ENCODE measurements around the gene KREMEN1.

The KREMEN1 gene

GRCh38 chr22:29112121-29112520 is 39.3 kb downstream of the KREMEN1 start:
- ChIA-PET CTCF (interaction anchor here (0.7 to 2.3 kb wide), 5 partner anchors 9 to 77 kb away, joined by 3 to 11 read pairs (median 3); no protein-coding TSS in a partner anchor), POLR2A (interaction anchor here (0.8 to 1.1 kb wide), 2 partner anchors 18 to 78 kb away, joined by 3 read pairs; no protein-coding TSS in a partner anchor)
- TF ChIP-seq CTCF (IDR thresholded peaks at IDR 0.05; ENCODE audit: insufficient read depth, low read length, missing control alignments), result no peak
- H3K4me3 ChIP-seq (ENCODE audit: low read depth, low read length), result no peak overlapping the region
- no peak for DNase-seq (ENCODE audit: low read depth, low spot score)

- TF ChIP-seq CTCF (IDR thresholded peaks at IDR 0.05; ENCODE audit: insufficient read depth, low read length, missing control alignments), result no peak
- ChIA-PET CTCF (interaction anchor here (0.7 to 2.3 kb wide), 4 partner anchors 12 to 77 kb away, joined by 3 to 11 read pairs (median 4); no protein-coding TSS in a partner anchor), POLR2A (interaction anchor here (1.1 kb wide), 1 partner anchor 19 kb away, joined by 3 read pairs; no protein-coding TSS in a partner anchor)
- no peak overlapping the region for H3K4me3 ChIP-seq (ENCODE audit: low read depth, low read length)
- no peak for DNase-seq (ENCODE audit: low read depth, low spot score)
These were observed 39.8 kb downstream of the KREMEN1 start for GRCh38 chr22:29112681-29113080.

GRCh38 chr22:29113319-29113718 is 40.5 kb downstream of the KREMEN1 start:
- no peak for DNase-seq (ENCODE audit: low read depth, low spot score)
- TF ChIP-seq CTCF (IDR thresholded peaks at IDR 0.05; ENCODE audit: insufficient read depth, low read length, missing control alignments), result no peak
- ChIA-PET CTCF (interaction anchor here (0.9 to 2.3 kb wide), 3 partner anchors 41 to 78 kb away, joined by 3 to 11 read pairs (median 5); no protein-coding TSS in a partner anchor), POLR2A (no interaction called here)
- no peak overlapping the region for H3K4me3 ChIP-seq (ENCODE audit: low read depth, low read length)

- POLR2A ChIA-PET, result no interaction called here
- no peak for TF ChIP-seq CTCF (IDR thresholded peaks at IDR 0.05; ENCODE audit: insufficient read depth, low read length, missing control alignments)
- H3K4me3 ChIP-seq (ENCODE audit: low read depth, low read length), result no peak overlapping the region
- no peak for DNase-seq (ENCODE audit: low read depth, low spot score)
- CTCF ChIA-PET, result interaction anchor here (1.2 to 2.3 kb wide), 3 partner anchors 40 to 74 kb away, joined by 3 to 11 read pairs (median 5); no protein-coding TSS in a partner anchor
These were observed 41.6 kb downstream of the KREMEN1 start for GRCh38 chr22:29114392-29114791.

DNA sequence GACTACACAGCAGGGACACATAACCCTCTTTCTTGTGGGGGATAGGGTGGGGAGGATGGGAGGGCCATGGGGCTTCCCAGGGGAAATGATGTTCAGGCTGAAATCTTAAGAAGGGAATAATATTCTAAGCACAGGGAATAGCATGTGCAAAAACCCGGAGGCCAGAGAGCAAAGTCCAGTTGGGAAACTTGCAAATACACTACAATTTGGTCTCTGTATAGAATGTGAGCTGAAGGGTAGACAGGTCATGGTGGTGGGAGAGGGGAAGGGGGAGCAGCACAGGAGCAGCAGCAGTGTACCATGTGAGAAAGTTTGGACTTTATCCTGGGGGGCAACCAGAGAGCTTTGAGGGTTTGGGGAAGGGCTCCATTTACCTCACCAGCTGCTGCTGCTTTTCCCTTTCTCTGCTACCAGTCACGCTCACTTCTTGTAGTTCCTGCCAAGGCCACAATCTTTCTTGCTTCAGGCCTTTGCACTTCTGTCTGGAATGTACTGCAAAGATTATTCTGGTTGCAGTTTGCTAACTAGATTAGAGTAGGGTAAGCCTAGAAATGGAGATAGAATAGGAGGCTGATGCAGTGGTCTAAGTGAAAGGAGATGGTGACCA is 43.0 kb downstream of the KREMEN1 start:
- no peak overlapping the region for H3K4me3 ChIP-seq (ENCODE audit: low read depth, low read length)
- DNase-seq (ENCODE audit: low read depth, low spot score), result no peak
- ChIA-PET CTCF (interaction anchor here (1.2 to 2.2 kb wide), 2 partner anchors 38 kb away, joined by 3 to 9 read pairs; no protein-coding TSS in a partner anchor), POLR2A (no interaction called here)
- TF ChIP-seq CTCF (IDR thresholded peaks at IDR 0.05; ENCODE audit: insufficient read depth, low read length, missing control alignments), result no peak

DNA sequence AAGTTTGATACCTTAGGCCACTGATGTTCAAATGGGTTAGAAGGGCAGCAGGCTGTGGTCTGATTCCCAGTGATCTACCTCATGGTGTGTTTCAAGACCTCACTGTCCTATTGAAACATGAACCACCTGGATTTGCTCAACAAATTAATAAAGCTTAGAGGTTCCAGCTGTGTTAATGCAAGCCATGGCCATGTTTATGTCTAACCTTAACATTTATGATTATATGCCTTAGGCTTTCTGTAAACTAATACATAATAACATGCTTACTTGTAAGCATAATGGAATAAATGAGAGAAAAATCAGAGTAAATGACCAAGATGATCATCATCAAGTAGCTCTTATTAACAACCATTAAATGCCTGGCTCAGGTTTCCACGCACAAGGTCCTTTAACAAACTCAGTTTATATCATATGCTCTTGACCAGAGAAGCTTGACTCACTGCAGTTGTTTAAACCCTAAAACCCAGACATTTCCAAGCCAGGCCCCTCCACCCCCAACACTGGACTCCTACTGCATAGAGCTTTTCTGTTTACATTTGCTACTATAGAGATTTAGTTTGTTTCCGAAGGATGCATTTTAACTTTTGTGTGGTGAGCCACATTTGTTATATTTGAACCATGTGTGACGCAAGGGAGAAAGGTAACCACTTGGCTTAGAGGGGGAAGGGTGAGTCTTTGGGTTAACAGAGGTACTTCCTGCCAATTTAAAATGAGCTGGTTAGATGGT is 43.7 kb downstream of the KREMEN1 start:
- no peak overlapping the region for H3K4me3 ChIP-seq (ENCODE audit: low read depth, low read length)
- ChIA-PET CTCF (interaction anchor here (1.6 to 2.2 kb wide), 2 partner anchors 37 to 129 kb away, joined by 4 to 9 read pairs; no protein-coding TSS in a partner anchor), POLR2A (no interaction called here)
- no peak for TF ChIP-seq CTCF (IDR thresholded peaks at IDR 0.05; ENCODE audit: insufficient read depth, low read length, missing control alignments)
- DNase-seq (ENCODE audit: low read depth, low spot score), result no peak
